Esophagus muscularis mucosa (tissue), 4 donors: ENCODE results near the gene SHC1. TPM values are rescaled to one million over a fixed set of nuclear protein-coding genes. Genes with fewer than 3 reads are reported as not detected.

ENCODE experiments used
- DNase-seq: peaks from one replicate; pipeline ENCODE4 v3.0.0-alpha.2; 2017; ENCODE audit errors: extremely low spot score
- H3K27ac ChIP-seq, 4 donors: fragments of 200-600 bp; sonication (generic); replicated peaks in 1 of 4; 1 replicate in 3 of 4; 2 replicates in 1 of 4; pipeline ENCODE4 v1.5.1; 2016 to 2019; ENCODE audit warnings: mild to moderate bottlenecking in 1 of 4
- H3K27me3 ChIP-seq, 4 donors: fragments of 200-600 bp; sonication (generic); one replicate each; pipeline versions ENCODE4 v1.5.1 to v1.6.0; 2016 to 2019
- H3K36me3 ChIP-seq, 4 donors: fragments of 200-600 bp; sonication (generic); one replicate each; pipeline ENCODE4 v1.5.1; 2016 to 2019
- H3K4me1 ChIP-seq, 4 donors: fragments of 200-600 bp; sonication (generic); one replicate each; pipeline ENCODE4 v1.5.1; 2016 to 2019
- H3K4me3 ChIP-seq, 4 donors: fragments of 200-600 bp; sonication (generic); 1 replicate in 2 of 4; 2 replicates in 2 of 4; pipeline ENCODE4 v1.5.1; 2016 to 2019; ENCODE audit warnings: mild to moderate bottlenecking in 4 of 4, moderate library complexity in 1 of 4
- H3K9me3 ChIP-seq, 4 donors: fragments of 200-600 bp; sonication (generic); 1 replicate in 3 of 4; 2 replicates in 1 of 4; pipeline ENCODE4 v1.5.1; 2016 to 2019
- CTCF ChIP-seq, 3 experiments: fragments of 200-600 bp in 2 of 3; fragments of 450-650 bp in 1 of 3; sonication (generic) in 2 of 3; IDR thresholded peaks; one replicate each; pipeline ENCODE4 v1.5.1; 2017 to 2019; ENCODE audit warnings: antibody characterized with exemption in 3 of 3, mild to moderate bottlenecking in 2 of 3, moderate library complexity in 1 of 3
- EP300 ChIP-seq: sonication (generic); formaldehyde crosslinking; IDR thresholded peaks from one replicate; pipeline ENCODE4 v1.6.1; 2017; ENCODE audit warnings: antibody characterized with exemption
- POLR2A ChIP-seq: fragments of 450-650 bp; IDR thresholded peaks from one replicate; pipeline ENCODE4 v1.6.1; 2017; ENCODE audit warnings: antibody characterized with exemption, moderate library complexity, mild to moderate bottlenecking, low read depth
- POLR2AphosphoS5 ChIP-seq, 2 donors: sonication (generic); formaldehyde crosslinking; IDR thresholded peaks; one replicate each; pipeline ENCODE4 v1.6.1; 2017; ENCODE audit warnings: antibody characterized with exemption in 2 of 2
- WGBS: methylation state at CpG from one replicate; pipeline ENCODE4 v1.1.5; 2018; 5-methylcytosine and 5-hydroxymethylcytosine counted together
- intact Hi-C: fragments of 100-400 bp; cut with DNase I; formaldehyde crosslinking; loops from one replicate; pipeline ENCODE4 v1.15.1; 2023
- total RNA-seq, 4 donors: library from RNA; depleted of rRNA; stranded (reverse); fragments of >200 nt; gene quantifications; one replicate each; pipeline versions ENCODE4 v1.1.0 to v1.2.1, GENCODE V29; 2016

Gene SHC1
- total RNA-seq, 4 donors from 2014 or later, result 60.6 to 101 (median 93.4) TPM

DNA sequence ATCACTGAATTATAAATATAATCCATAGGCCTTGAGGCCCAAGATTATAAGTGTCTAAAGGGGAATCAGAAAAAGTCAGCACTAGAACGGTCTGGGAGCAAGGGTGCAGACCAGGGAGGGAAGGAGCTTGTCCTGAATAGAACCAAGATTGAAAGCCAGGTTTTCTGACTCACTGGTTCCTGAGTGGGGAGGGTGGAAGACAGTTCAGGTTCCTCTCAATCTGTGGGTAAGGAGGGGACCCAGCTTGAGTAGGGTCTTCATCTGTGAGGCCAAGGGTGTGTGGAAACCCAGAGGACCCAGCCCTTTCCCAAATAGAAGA, 23.7 kb upstream of the SHC1 start:
- intact Hi-C loops, result no loop called here
- WGBS, result 50% methylated on average over 1 of the region's 1 CpG
- no peak overlapping the region for H3K27ac ChIP-seq
- DNase-seq, result no peak
- no peak overlapping the region for H3K4me3 ChIP-seq
- TF ChIP-seq EP300, result no peak
- no peaks in the 10 kb centered on the region for H3K27me3 ChIP-seq
- no peaks in the 10 kb centered on the region for H3K9me3 ChIP-seq
- H3K4me1 ChIP-seq, result peaks cover 6 to 26% (median 21%) of the 10 kb centered on the region in 4 donors
- H3K36me3 ChIP-seq, result peaks cover 7 to 39% (median 36%) of the 10 kb centered on the region in 4 donors

DNA sequence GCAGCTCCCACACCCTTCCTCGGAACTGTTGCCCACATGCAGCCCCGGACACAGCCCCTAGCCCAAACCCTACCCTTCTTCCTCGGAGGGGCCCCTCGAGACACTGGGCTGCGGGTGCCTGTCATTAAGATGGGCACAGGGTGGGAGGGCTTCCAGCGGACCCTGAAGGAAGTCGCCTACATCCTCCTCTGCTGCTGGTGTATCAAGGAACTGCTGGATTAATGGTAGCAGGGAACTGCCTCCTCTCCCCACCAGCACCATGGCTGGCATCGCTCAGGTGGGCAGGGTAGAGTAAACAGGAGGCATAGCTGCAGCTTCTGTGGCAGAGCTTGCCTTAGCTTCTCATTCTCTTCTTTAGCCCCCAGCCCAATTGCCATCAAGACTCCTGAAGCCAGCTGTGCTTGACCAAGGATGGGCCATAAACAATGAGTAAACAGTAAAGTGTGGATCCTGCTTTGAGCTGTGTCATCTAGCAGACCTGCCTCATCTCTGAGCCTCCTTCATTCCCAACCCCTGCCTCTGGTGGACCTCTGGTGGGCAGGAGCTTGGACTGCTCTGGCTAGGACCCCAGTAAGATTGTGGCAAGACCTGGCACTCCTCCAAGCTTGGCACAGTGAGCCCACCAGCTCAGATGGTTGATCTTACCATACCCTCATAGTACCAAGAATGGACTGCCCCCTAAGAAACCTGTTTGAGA, 23.2 kb upstream of the SHC1 start, which contains the start of gene LENEP:
Gene LENEP (plus strand): TSS at position 15 of the 697 bp plus-strand sequence. CDS start 22 bp downstream, at position 37.
- Histone ChIP-seq H3K4me1 (peaks cover under 1 to 22% (median 17%) of the 10 kb centered on the region in 4 donors), H3K9me3 (no peaks in the 10 kb centered on the region), H3K27me3 (no peaks in the 10 kb centered on the region), H3K27ac (no peak within 1 kb of the TSS), H3K4me3 (no peak within 1 kb of the TSS), H3K36me3 (peaks cover 7 to 44% (median 40%) of the 10 kb centered on the region in 4 donors)
- no peak for DNase-seq
- TF ChIP-seq EP300 (no peak), POLR2A (no peak), CTCF (IDR thresholded peaks at IDR 0.05) (no peak), POLR2AphosphoS5 (IDR thresholded peaks at IDR 0.05) (no peak)
- intact Hi-C loops, result no loop called here
- 100% methylated on average over 1 of the region's 8 CpGs for WGBS

DNA sequence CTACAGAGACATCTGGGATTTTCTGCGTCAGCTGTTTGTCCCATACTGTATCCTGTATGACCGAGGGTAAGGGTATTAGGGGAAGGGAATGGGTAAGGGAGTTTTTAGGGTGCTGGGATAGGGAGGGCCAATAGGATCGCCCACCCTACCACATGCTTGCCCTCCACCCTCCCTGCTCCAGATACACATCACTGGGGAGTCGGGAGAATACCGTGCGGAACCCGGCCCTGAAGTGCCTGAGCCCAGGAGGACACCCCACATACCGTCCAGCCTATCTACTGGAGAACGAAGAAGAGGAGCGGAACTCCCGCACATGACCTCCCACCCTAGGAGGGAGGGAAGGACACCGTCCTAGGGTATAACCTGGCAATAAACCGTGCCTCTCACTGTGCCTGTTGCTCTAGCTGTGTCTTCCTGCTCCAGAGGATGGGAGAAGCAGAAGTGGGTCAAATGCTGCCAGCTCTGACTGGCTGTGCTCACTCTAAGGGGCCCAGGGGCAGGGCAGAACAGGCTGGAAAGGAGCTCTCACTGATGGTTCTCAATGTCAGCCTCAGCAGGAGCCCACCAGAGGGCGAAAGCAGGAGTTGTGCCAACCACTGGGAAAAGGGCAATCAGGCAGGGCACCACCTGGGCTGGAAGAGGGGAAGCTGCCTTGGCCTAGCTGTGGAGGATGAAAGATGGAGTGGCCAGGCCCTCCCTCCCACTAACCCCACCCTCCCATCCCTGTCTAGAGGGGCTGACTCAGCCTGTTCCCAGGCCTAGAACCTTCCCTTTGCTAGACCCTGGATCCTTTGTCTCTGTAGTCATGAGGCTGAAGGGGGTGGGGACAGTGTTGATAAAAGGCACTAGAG, 22.4 kb upstream of the SHC1 start:
- no peak overlapping the region for H3K27ac ChIP-seq
- no peaks in the 10 kb centered on the region for H3K9me3 ChIP-seq
- no peak for TF ChIP-seq POLR2A
- no peak for TF ChIP-seq EP300
- TF ChIP-seq CTCF (IDR thresholded peaks at IDR 0.05), result no peak
- no peak for TF ChIP-seq POLR2AphosphoS5 (IDR thresholded peaks at IDR 0.05)
- intact Hi-C loops, result no loop called here
- H3K36me3 ChIP-seq, result peaks cover 7 to 52% (median 48%) of the 10 kb centered on the region in 4 donors
- WGBS, result 85% methylated on average over 12 of the region's 14 CpGs
- H3K4me1 ChIP-seq, result peaks cover 0 to 22% (median 14%) of the 10 kb centered on the region in 4 donors
- DNase-seq, result no peak
- no peaks in the 10 kb centered on the region for H3K27me3 ChIP-seq
- H3K4me3 ChIP-seq, result no peak overlapping the region

DNA sequence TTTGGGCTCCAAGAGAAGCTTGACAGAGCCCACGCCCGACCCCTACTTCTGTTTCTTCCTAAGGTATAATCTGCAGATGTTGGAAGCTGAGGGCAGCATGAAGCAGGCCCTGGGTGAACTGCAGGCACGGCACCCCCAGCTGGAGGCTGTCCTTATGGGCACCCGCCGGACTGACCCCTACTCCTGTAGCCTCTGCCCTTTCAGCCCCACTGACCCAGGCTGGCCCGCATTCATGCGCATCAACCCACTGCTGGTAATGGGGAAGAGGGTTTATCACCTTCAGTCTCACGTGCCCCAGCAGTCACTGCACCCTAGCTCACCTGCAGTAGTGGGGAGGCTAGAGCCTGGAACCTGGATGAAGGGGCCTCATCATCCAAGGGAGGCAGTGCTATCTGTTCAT, 19.7 kb upstream of the SHC1 start:
- no peak for TF ChIP-seq CTCF (IDR thresholded peaks at IDR 0.05)
- no peak for TF ChIP-seq POLR2A
- TF ChIP-seq EP300, result no peak
- no peak for TF ChIP-seq POLR2AphosphoS5 (IDR thresholded peaks at IDR 0.05)
- DNase-seq, result no peak
- peaks cover 7 to 66% (median 60%) of the 10 kb centered on the region in 4 donors for H3K36me3 ChIP-seq
- intact Hi-C loops, result no loop called here
- no peak overlapping the region for H3K4me3 ChIP-seq
- no peak overlapping the region for H3K27ac ChIP-seq
- 90% methylated on average over 8 of the region's 8 CpGs for WGBS
- no peaks in the 10 kb centered on the region for H3K27me3 ChIP-seq
- peaks cover 0 to 18% (median 10%) of the 10 kb centered on the region in 4 donors for H3K4me1 ChIP-seq
- H3K9me3 ChIP-seq, result no peaks in the 10 kb centered on the region

DNA sequence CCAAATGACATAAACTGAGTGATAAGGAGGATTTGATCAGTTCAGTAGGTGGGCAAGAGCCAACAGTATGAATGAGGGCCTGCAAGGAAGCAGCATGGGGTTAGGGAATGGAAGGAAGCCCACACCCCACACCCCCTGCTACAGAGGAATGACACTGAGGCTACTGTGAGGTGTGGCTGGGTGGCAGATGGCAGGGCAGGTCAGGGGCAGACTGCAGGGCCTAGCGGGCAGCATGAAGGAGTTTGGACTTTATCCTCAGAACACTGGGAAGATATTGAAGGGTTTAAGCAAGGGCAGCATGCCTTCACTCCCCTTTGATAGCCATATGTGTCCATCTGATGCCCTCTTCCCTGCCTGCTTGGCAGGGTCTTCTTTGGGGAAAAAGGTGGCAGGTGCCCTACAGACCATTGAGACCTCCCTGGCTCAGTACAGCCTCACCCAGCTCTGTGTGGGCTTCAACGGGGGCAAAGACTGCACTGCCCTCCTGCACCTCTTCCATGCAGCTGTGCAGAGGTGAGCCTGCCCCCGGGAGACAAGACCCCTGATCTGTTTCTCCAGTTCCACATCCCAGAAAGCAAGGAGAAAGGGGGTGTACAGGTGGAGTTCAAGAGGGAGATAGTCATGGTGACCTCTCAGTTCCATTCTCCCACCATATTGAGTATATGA, 18.8 kb upstream of the SHC1 start:
- Histone ChIP-seq H3K36me3 (peaks cover 7 to 66% (median 60%) of the 10 kb centered on the region in 4 donors), H3K9me3 (no peaks in the 10 kb centered on the region), H3K4me3 (no peak overlapping the region), H3K27ac (no peak overlapping the region), H3K27me3 (no peaks in the 10 kb centered on the region), H3K4me1 (peaks cover 3 to 23% (median 12%) of the 10 kb centered on the region in 4 donors)
- WGBS, result 83% methylated on average over 3 of the region's 3 CpGs
- DNase-seq, result no peak
- TF ChIP-seq CTCF (IDR thresholded peaks at IDR 0.05), result no peak
- no peak for TF ChIP-seq EP300
- no peak for TF ChIP-seq POLR2A
- TF ChIP-seq POLR2AphosphoS5 (IDR thresholded peaks at IDR 0.05), result no peak
- intact Hi-C loops, result no loop called here
